Liver (tissue), 9 donors: ENCODE results near the gene CCL27. TPM values are rescaled to one million over a fixed set of nuclear protein-coding genes. Genes with fewer than 3 reads are reported as not detected.
A peak's percentile ranks its signal among the peaks of the same experiment; 100 is the strongest.

Experiments used
- DNase-seq: peaks from one replicate; pipeline ENCODE4 v3.0.0-alpha.2; 2017; ENCODE audit warnings: low spot score
- H3K27ac ChIP-seq, 2 donors: one replicate each; pipeline ENCODE4 v1.7.0; 2013; ENCODE audit warnings: inconsistent platforms in 2 of 2, low read length in 2 of 2, control low read depth in 1 of 2, low read depth in 1 of 2, mild to moderate bottlenecking in 1 of 2
- H3K27me3 ChIP-seq, 4 donors: one replicate each; pipeline versions ENCODE4 v1.6.1 to v1.7.0; 2013; ENCODE audit warnings: low read length in 3 of 4, inconsistent platforms in 1 of 4, mild to moderate bottlenecking in 1 of 4, moderate library complexity in 1 of 4; ENCODE audit not compliant: control insufficient read depth in 4 of 4, insufficient read depth in 4 of 4
- H3K36me3 ChIP-seq, 4 donors: one replicate each; pipeline versions ENCODE4 v1.6.1 to v1.7.0; 2013; ENCODE audit warnings: low read length in 3 of 4, mild to moderate bottlenecking in 3 of 4, low read depth in 1 of 4, moderate library complexity in 1 of 4; ENCODE audit not compliant: control insufficient read depth in 4 of 4, insufficient read depth in 3 of 4
- H3K4me1 ChIP-seq, 4 donors: one replicate each; pipeline versions ENCODE4 v1.6.1 to v1.7.0; 2013; ENCODE audit warnings: low read length in 3 of 4, mild to moderate bottlenecking in 3 of 4, moderate library complexity in 1 of 4; ENCODE audit not compliant: control insufficient read depth in 4 of 4, insufficient read depth in 4 of 4
- H3K4me3 ChIP-seq, 3 donors: one replicate each; pipeline versions ENCODE4 v1.6.1 to v1.7.0; 2013; ENCODE audit warnings: low read length in 3 of 3, control low read depth in 1 of 3, low read depth in 1 of 3, mild to moderate bottlenecking in 1 of 3
- H3K9ac ChIP-seq, 2 donors: one replicate each; pipeline ENCODE4 v1.7.0; 2013; ENCODE audit warnings: low read length in 2 of 2, mild to moderate bottlenecking in 2 of 2, moderate library complexity in 2 of 2, control low read depth in 1 of 2, low read depth in 1 of 2
- H3K9me3 ChIP-seq, 4 donors: one replicate each; pipeline versions ENCODE4 v1.6.1 to v1.7.0; 2013; ENCODE audit warnings: low read length in 3 of 4; ENCODE audit not compliant: control insufficient read depth in 4 of 4
- EGR1 ChIP-seq, 2 donors: IDR thresholded peaks; 2 replicates each; pipeline ENCODE4 v1.6.1; 2016 to 2018; ENCODE audit warnings: antibody characterized with exemption in 2 of 2, low read depth in 2 of 2
- HNF4A ChIP-seq, 2 donors: conservative IDR thresholded peaks; 2 replicates each; pipeline ENCODE4 v1.6.1; 2016; ENCODE audit warnings: antibody characterized with exemption in 2 of 2, mild to moderate bottlenecking in 2 of 2
- HNF4G ChIP-seq: IDR thresholded peaks from 2 replicates; pipeline ENCODE4 v1.6.1; 2016; ENCODE audit warnings: antibody characterized with exemption
- JUND ChIP-seq, 2 donors: IDR thresholded peaks; 2 replicates each; pipeline ENCODE4 v1.6.1; 2016; ENCODE audit warnings: antibody characterized with exemption in 2 of 2
- NR2F2 ChIP-seq: IDR thresholded peaks from 2 replicates; pipeline ENCODE4 v1.6.1; 2016; ENCODE audit warnings: antibody characterized with exemption
- RAD21 ChIP-seq, 2 donors: IDR thresholded peaks; 2 replicates each; pipeline ENCODE4 v1.6.1; 2016; ENCODE audit warnings: antibody characterized with exemption in 2 of 2, mild to moderate bottlenecking in 2 of 2
- RXRA ChIP-seq, 2 donors: IDR thresholded peaks; 2 replicates each; pipeline ENCODE4 v1.6.1; 2017 to 2018; ENCODE audit warnings: antibody characterized with exemption in 2 of 2, mild to moderate bottlenecking in 1 of 2
- SP1 ChIP-seq: IDR thresholded peaks from 2 replicates; pipeline ENCODE4 v1.6.1; 2018; ENCODE audit warnings: antibody characterized with exemption, mild to moderate bottlenecking
- TAF1 ChIP-seq: conservative IDR thresholded peaks from 2 replicates; pipeline ENCODE4 v1.6.1; 2016; ENCODE audit warnings: antibody characterized with exemption, mild to moderate bottlenecking
- WGBS: extraction: QIAGEN DNeasy Blood & Tissue Kit; methylation state at CpG from one replicate; pipeline ENCODE4 v1.1.7; 2013; 5-methylcytosine and 5-hydroxymethylcytosine counted together
- polyA plus RNA-seq, 2 donors: library from polyadenylated mRNA; stranded (reverse) in 1 of 2; unstranded in 1 of 2; fragments of 200-250 nt in 1 of 2; fragments of >200 nt in 1 of 2; fragmentation: Nextera tagmentation in 1 of 2; extraction: Ambion mirVana in 1 of 2; gene quantifications; one replicate each; pipeline versions ENCODE4 v1.2.1 to v1.2.3, GENCODE V29; 2013 to 2015
- total RNA-seq, 2 donors: library from RNA; depleted of rRNA; stranded (reverse); fragments of >200 nt; gene quantifications; one replicate each; pipeline ENCODE4 v1.2.3, GENCODE V29; 2014
- TF ChIP-seq, protein P1 (sequence below): IDR thresholded peaks from 2 replicates; pipeline ENCODE4 v1.6.1; 2016; ENCODE audit warnings: antibody characterized with exemption, mild to moderate bottlenecking
- TF ChIP-seq, protein P2 (sequence below): fragments of 150-350 bp; IDR thresholded peaks from 2 replicates; pipeline ENCODE4 v1.5.1; 2017; ENCODE audit warnings: improper control_type of control experiment, low read depth, low read length; ENCODE audit not compliant: missing input control
- TF ChIP-seq, protein P3 (sequence below): IDR thresholded peaks from 2 replicates; pipeline ENCODE4 v1.6.1; 2016; ENCODE audit warnings: antibody characterized with exemption
- TF ChIP-seq, protein P4 (sequence below): IDR thresholded peaks from 2 replicates; pipeline ENCODE4 v1.6.1; 2016; ENCODE audit warnings: antibody characterized with exemption
- TF ChIP-seq, protein P5 (sequence below): IDR thresholded peaks from 2 replicates; pipeline ENCODE4 v1.6.1; 2016; ENCODE audit warnings: antibody characterized with exemption
- donor health status: healthy.
- donor health status: healthy.
- donor health status: healthy.
- donor health status: healthy.
- donor health status: healthy.

Gene CCL27
- total and polyA plus RNA-seq, 4 donors = not detected

DNA sequence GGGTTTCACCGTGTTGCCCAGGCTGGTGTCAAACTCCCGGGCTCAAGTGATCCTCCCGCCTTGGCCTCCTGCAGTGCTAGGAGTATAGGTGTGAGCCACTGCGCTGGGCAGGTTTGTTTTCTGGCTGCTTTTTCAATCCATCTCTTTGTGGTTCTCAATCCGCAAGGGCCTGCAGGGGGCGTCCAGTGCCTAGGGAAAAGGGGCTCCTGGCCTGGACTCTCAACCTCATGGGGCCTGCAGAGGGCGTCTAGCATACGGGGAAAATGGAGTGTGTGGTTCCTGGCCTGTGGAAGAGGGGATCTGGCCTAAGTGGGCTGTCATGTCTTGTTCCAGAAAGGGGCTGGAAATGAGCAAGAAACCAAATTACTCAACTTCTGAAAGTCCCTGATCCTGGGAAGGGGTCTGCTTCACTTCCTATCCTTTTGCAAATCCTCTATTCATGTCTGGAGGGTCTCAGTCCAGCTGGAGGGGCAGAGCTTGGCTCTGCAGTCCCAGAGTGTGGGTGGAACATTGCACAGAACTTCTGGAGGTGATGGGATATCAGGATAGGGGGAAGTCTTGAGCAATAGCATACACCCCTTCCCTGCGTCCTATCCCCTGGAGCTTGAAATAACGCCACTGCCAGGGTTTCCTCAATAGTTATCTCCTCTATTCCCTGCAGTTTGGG lies 12.7 kb upstream of the CCL27 start:
- H3K4me1 ChIP-seq = peaks cover 0 to 14% (median 7%) of the 10 kb centered on the region in 4 donors
- no peak overlapping the region for H3K4me3 ChIP-seq
- H3K36me3 ChIP-seq = no peaks in the 10 kb centered on the region
- no peaks in the 10 kb centered on the region for H3K9me3 ChIP-seq
- H3K9ac ChIP-seq = no peak overlapping the region
- no peak overlapping the region for H3K27ac ChIP-seq
- no peaks in the 10 kb centered on the region for H3K27me3 ChIP-seq
- peak; percentile 82 for DNase-seq
- 24% methylated on average over 10 of the region's 10 CpGs for WGBS
- TF ChIP-seq RAD21 (IDR thresholded peaks at IDR 0.05) (peak; percentile 96 to 98), TAF1 (no peak), HNF4A (conservative IDR thresholded peaks at IDR 0.05) (peak; percentile 29 to 56), HNF4G (no peak), RXRA (IDR thresholded peaks at IDR 0.05) (no peak), EGR1 (IDR thresholded peaks at IDR 0.05; ENCODE audit: low read depth in 2 of 2) (no peak), SP1 (peak; percentile 7)
- TF ChIP-seq, protein P1, sequence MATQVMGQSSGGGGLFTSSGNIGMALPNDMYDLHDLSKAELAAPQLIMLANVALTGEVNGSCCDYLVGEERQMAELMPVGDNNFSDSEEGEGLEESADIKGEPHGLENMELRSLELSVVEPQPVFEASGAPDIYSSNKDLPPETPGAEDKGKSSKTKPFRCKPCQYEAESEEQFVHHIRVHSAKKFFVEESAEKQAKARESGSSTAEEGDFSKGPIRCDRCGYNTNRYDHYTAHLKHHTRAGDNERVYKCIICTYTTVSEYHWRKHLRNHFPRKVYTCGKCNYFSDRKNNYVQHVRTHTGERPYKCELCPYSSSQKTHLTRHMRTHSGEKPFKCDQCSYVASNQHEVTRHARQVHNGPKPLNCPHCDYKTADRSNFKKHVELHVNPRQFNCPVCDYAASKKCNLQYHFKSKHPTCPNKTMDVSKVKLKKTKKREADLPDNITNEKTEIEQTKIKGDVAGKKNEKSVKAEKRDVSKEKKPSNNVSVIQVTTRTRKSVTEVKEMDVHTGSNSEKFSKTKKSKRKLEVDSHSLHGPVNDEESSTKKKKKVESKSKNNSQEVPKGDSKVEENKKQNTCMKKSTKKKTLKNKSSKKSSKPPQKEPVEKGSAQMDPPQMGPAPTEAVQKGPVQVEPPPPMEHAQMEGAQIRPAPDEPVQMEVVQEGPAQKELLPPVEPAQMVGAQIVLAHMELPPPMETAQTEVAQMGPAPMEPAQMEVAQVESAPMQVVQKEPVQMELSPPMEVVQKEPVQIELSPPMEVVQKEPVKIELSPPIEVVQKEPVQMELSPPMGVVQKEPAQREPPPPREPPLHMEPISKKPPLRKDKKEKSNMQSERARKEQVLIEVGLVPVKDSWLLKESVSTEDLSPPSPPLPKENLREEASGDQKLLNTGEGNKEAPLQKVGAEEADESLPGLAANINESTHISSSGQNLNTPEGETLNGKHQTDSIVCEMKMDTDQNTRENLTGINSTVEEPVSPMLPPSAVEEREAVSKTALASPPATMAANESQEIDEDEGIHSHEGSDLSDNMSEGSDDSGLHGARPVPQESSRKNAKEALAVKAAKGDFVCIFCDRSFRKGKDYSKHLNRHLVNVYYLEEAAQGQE = no peak
- TF ChIP-seq, protein P2, sequence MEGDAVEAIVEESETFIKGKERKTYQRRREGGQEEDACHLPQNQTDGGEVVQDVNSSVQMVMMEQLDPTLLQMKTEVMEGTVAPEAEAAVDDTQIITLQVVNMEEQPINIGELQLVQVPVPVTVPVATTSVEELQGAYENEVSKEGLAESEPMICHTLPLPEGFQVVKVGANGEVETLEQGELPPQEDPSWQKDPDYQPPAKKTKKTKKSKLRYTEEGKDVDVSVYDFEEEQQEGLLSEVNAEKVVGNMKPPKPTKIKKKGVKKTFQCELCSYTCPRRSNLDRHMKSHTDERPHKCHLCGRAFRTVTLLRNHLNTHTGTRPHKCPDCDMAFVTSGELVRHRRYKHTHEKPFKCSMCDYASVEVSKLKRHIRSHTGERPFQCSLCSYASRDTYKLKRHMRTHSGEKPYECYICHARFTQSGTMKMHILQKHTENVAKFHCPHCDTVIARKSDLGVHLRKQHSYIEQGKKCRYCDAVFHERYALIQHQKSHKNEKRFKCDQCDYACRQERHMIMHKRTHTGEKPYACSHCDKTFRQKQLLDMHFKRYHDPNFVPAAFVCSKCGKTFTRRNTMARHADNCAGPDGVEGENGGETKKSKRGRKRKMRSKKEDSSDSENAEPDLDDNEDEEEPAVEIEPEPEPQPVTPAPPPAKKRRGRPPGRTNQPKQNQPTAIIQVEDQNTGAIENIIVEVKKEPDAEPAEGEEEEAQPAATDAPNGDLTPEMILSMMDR = peak; percentile 96
- TF ChIP-seq, protein P3, sequence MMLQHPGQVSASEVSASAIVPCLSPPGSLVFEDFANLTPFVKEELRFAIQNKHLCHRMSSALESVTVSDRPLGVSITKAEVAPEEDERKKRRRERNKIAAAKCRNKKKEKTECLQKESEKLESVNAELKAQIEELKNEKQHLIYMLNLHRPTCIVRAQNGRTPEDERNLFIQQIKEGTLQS = no peak
- TF ChIP-seq, protein P4, sequence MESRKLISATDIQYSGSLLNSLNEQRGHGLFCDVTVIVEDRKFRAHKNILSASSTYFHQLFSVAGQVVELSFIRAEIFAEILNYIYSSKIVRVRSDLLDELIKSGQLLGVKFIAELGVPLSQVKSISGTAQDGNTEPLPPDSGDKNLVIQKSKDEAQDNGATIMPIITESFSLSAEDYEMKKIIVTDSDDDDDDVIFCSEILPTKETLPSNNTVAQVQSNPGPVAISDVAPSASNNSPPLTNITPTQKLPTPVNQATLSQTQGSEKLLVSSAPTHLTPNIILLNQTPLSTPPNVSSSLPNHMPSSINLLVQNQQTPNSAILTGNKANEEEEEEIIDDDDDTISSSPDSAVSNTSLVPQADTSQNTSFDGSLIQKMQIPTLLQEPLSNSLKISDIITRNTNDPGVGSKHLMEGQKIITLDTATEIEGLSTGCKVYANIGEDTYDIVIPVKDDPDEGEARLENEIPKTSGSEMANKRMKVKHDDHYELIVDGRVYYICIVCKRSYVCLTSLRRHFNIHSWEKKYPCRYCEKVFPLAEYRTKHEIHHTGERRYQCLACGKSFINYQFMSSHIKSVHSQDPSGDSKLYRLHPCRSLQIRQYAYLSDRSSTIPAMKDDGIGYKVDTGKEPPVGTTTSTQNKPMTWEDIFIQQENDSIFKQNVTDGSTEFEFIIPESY = no peak

DNA sequence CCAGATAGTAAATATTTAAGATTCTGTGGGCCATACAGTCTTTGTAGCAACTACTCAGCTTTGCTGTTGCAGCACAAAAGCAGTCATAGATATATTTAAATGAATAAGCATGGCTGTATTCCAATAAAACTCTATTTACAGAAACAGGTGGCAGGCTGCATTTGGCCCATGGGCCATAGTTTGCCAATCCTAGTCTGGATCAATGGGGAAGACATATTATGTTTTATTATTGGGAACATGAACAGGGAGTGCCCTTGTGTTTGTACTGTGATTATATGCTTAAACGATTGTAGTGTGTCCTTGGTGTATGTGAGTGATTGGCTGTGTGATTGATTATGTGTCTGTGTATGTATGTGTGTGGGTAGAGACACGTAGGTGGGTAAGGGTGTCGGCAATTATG lies 12.0 kb upstream of the CCL27 start:
- no peak for TF ChIP-seq JUND (IDR thresholded peaks at IDR 0.05)
- no peak for TF ChIP-seq NR2F2
- TF ChIP-seq, protein P5, sequence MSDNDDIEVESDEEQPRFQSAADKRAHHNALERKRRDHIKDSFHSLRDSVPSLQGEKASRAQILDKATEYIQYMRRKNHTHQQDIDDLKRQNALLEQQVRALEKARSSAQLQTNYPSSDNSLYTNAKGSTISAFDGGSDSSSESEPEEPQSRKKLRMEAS = no peak
- TF ChIP-seq, protein P2 = no peak
- WGBS = 56% methylated on average over 3 of the region's 3 CpGs
- H3K27me3 ChIP-seq = no peaks in the 10 kb centered on the region
- DNase-seq = no peak
- no peak overlapping the region for H3K27ac ChIP-seq
- no peak overlapping the region for H3K9ac ChIP-seq
- peaks cover 0 to 14% (median 8%) of the 10 kb centered on the region in 4 donors for H3K4me1 ChIP-seq
- H3K9me3 ChIP-seq = no peaks in the 10 kb centered on the region
- peaks cover 0 to under 1% (median 0%) of the 10 kb centered on the region in 4 donors for H3K36me3 ChIP-seq
- H3K4me3 ChIP-seq = no peak overlapping the region
